HG02763 (cell line): ENCODE data around the gene KLK3.
"Not testable (repeated sequence)": the region's sequence is repeated elsewhere in the genome, so short reads cannot be mapped to it uniquely, and the experiment has no call there.

Source experiments
- ATAC-seq: cut with Tn5 transposase; IDR thresholded peaks from one replicate; pipeline ENCODE4 v1.9.1; 2021; ENCODE audit warnings: mild to moderate bottlenecking, moderate library complexity; ENCODE audit not compliant: unreplicated experiment

KLK3 gene

GRCh38 chr19:50854636-50855410 is at the start of gene KLK3:
Gene KLK3, plus strand, starts transcription at chr19:50854915. Its CDS starts 41 bp downstream, at chr19:50854956.
- ATAC-seq = no peak

- no peak for ATAC-seq
Measured at GRCh38 chr19:50808856-50809255, 45.9 kb upstream of the KLK3 start.

GRCh38 chr19:50811622-50812238 is 43.0 kb upstream of the KLK3 start:
- not testable (repeated sequence) for ATAC-seq

- no peak for ATAC-seq
Measured at GRCh38 chr19:50812474-50812873, 42.2 kb upstream of the KLK3 start.

- ATAC-seq = no peak
Measured at GRCh38 chr19:50814883-50815282, 39.8 kb upstream of the KLK3 start.

GRCh38 chr19:50815439-50815838 is 39.3 kb upstream of the KLK3 start:
- no peak for ATAC-seq

- ATAC-seq = peak; percentile 51
Measured at GRCh38 chr19:50817941-50818858, 36.5 kb upstream of the KLK3 start.

GRCh38 chr19:50818859-50819472 is 35.7 kb upstream of the KLK3 start:
- ATAC-seq = no peak

GRCh38 chr19:50819636-50820035 is 35.1 kb upstream of the KLK3 start:
- ATAC-seq = no peak

- ATAC-seq = no peak
Measured at GRCh38 chr19:50820086-50820485, 34.6 kb upstream of the KLK3 start.

- no peak for ATAC-seq
Measured at GRCh38 chr19:50820549-50821247, 34.0 kb upstream of the KLK3 start.

- ATAC-seq = no peak
Measured at GRCh38 chr19:50821248-50821612, 33.5 kb upstream of the KLK3 start.

- no peak for ATAC-seq
Measured at GRCh38 chr19:50821622-50822021, 33.1 kb upstream of the KLK3 start.

GRCh38 chr19:50822661-50823208 is 32.0 kb upstream of the KLK3 start:
- no peak for ATAC-seq

- no peak for ATAC-seq
Measured at GRCh38 chr19:50823389-50824042, 31.2 kb upstream of the KLK3 start, which contains the start of gene KLK1. Gene KLK1, minus strand, starts transcription at chr19:50823787. Its CDS starts 39 bp downstream, at chr19:50823748.

- no peak for ATAC-seq
Measured at GRCh38 chr19:50826492-50827240, 28.0 kb upstream of the KLK3 start.

- no peak for ATAC-seq
Measured at GRCh38 chr19:50827476-50827875, 27.2 kb upstream of the KLK3 start.

GRCh38 chr19:50829801-50830200 is 24.9 kb upstream of the KLK3 start:
- no peak for ATAC-seq
